HG02870 (cell line): ENCODE data around the gene LRRC1.
A peak's percentile ranks its signal among the peaks of the same experiment; 100 is the strongest.
"Not testable (repeated sequence)": the region's sequence is repeated elsewhere in the genome, so short reads cannot be mapped to it uniquely, and the experiment has no call there.

ENCODE experiments used
- ATAC-seq: cut with Tn5 transposase; IDR thresholded peaks from one replicate; pipeline ENCODE4 v1.9.1; 2021; ENCODE audit warnings: mild to moderate bottlenecking, moderate library complexity; ENCODE audit not compliant: unreplicated experiment

LRRC1 gene

GRCh38 chr6:53792016-53792415, 2.8 kb upstream of the LRRC1 start:
- no peak for ATAC-seq

GRCh38 chr6:53792973-53793317, 1.9 kb upstream of the LRRC1 start:
- ATAC-seq = no peak

- ATAC-seq = no peak
Measured at GRCh38 chr6:53793318-53794136, 1.3 kb upstream of the LRRC1 start.

DNA sequence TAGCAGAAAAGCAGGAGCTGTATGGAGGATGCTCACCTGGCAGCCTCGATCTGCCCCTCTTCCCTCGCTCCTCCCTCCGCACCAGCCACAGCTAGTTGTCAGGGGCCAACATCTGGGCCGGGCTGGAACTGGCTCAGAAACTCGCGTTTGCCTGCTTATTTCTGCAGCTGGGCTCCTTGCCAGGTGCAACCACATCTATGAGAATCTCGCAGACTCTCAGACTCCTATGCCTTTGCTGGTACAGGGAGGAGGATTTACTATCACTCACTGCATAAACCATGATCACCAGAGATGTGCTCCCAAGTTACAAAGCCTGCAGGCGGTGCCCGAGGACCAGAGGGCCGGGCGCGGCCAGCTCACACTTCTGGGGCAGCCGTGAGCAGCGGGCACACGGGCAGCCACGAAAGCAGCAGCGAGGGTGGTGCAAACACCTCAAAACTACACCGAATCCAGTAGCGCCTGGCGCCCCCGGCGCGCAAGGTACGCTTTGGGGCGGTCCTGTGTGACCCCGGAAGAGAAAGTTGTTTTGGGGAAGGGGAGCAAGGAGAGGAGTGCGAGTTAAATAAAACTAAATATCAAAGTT, 577 bp upstream of the LRRC1 start:
- peak; percentile 38 for ATAC-seq

- ATAC-seq = no peak
Measured at GRCh38 chr6:53795340-53795701, 516 bp downstream of the LRRC1 start.

DNA sequence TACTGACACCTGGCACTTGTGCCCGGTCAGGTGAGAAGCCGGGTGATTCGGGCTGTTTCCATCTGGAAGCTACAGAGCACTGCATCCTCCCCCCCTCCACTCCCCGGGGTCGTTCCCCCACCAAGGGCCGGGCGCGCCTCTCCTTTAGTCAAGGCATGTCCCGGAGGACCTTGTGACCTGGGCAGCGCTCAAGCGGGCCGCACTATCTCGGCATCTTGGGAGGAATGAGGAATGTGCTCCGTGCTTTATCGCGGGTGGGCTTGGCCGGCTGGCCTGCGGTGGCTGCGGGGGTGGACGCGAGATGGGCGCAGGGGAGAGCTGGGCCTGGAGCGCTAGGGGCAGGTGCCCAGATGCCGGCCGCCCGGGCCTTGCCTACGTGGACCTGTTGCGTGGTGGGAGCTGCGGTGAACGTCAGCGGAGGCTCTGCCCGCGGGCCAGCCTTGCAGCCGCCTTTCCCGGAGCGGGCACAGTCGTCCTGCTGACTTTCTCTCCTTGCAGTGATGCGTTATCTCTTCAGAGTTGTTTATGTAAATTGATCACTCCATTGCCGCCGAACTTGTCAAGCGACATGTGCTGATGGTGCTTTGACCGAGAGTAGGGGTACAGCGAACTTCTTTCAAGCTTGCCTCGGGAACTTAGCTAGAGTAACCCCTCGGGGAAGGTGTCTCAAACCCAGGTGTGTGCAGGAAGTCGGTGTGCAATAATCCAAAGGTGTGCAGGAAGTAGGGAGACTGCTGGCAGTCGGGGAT, 1.1 kb downstream of the LRRC1 start:
- ATAC-seq = no peak

DNA sequence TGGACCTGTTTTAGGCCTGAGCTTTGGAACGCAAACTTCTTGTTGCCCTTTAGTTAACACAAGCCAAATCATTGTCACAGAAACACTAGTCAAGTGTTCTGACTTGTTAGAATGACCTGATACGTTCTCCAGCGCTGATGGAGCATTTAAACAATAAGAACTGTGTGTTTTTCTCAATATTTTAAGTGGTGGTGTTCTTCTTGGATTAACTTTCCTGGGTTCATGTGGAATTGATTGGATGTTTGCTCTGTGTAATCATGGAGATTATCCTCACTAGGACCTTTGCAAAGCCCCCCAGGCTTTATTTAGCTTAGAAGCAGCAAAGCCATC, 1.6 kb downstream of the LRRC1 start:
- no peak for ATAC-seq

DNA sequence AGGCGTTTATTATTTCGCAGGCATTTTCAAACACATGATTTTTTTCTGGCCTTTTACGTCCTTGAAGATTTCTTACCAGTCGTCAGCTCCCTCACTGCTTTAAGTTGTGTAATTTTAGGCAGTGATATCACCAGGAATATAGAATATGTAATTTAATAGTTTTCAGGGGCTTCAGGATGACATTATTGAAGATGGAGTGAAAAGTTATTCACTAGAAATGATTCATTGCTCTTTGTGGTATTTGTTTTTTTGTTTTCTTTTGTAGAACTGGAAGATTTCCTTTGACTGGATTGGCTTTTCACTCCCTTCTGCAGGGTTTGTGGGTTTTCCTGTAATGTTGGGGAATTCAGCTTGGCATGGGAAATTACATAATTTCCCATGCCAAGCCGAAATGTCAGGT, 2.0 kb downstream of the LRRC1 start:
- ATAC-seq = no peak

DNA sequence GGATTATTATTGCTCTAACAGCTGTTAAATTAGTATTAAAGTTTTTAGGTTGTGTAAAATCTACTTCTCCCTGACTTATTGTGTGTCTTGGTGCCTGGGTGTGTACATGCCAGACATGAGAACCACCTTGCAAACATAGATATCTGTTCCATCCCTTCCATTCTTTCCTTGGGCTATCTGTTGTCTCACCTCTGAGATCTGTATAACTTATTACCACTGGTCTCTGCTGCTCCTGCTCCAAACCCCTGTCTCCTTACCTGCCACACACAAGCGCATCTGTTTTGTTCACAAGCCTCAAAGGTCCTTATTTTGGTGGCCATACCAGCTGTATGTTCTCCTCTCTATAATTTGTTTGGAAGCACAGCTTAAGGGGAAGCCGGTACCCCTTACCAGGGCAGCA, 2.5 kb downstream of the LRRC1 start:
- ATAC-seq = no peak

DNA sequence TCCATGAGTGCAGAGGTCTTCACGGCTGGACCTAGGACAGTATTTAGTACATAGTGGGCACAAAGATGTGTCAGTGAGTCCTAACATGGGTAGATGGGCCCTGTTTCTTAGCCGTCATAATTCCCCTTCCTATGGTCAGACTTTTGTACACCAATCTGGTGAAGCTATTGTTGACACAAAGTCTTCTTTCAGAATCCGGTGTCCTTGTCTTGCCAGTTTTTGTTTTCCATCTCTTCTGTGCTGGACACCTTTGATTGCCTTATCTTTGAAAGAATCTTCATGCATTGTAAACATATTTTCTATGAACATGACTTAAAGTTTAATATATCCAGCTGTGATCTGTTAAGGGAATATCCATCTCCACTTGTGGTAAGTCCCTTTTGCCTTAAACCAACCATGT, 4.5 kb downstream of the LRRC1 start:
- no peak for ATAC-seq

DNA sequence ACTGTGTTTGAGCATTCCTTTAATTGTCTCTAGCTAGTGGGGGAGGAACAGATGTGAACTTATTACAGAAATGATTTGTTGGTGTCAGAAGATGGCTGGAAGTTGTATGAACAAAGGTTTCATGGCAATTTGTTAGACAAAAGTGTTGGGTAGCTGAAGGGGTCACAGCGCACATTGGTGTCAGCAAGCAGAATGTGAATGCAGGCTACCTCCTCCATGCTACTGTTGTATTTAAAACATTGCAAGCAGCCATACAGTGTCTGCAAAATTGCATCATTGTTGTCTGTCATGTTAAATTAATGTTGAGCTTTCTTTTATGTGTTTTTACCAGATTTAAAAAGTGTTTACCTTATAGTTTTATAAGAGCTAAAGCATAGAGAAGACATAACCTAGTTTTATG, 6.2 kb downstream of the LRRC1 start:
- ATAC-seq = no peak

DNA sequence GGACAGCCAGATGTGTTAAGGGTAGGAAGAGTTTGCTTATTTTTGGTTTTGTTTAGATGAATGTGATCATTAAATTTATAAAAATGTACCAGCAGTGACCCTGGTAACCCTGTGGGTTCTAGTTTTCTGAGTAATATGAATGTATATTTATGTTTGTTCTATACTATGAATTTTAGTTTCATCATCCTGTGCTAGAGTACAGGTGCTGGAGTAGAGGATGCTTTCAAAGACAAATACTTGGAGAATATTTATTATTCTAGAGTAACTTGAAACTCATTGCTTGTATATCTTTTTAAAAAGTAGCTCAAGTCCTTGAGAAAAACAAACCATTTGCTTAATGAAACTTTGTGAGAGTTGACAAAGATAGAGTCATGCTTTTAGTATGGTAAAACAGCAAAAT, 7.8 kb downstream of the LRRC1 start:
- no peak for ATAC-seq

GRCh38 chr6:53803081-53803860, 8.5 kb downstream of the LRRC1 start:
- no peak for ATAC-seq

DNA sequence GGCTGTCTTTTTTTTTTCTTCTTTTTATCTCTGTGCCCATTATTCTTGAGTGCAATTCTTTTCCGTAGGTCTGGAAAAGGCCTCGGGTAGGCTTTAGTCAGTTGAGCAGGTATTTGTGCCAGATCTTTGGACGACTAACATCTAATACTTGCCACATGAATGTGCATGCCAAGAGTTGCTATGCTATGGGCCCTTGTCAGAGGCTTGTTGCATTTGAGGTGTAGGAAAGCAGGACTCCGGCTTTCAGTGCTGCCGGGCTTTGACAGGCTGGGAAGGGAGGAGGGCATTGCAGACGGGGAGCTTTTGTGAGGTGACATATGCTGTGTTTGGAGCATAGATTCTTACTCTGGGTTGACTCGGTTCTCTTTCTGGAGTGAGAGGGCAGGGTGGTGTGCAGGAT, 10.2 kb downstream of the LRRC1 start:
- no peak for ATAC-seq

DNA sequence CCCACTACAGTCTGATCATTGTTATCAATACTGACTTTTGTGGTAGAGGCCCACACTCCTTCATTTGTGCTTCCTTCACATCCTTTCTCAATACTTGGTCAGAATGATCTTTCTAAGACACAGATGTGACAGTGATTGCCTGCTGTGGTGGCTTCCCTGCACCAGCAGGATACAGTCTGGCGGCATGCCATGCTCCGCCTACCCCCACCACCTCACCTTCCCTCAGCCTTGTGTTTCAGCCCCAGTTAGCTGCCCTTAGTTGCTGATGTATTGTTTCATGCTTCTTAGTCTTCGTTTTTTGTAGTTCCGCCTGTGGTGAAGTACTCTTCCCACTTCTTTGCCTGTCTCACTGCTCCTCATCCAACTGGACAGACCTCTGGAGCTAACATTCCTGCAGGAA, 10.9 kb downstream of the LRRC1 start:
- no peak for ATAC-seq

DNA sequence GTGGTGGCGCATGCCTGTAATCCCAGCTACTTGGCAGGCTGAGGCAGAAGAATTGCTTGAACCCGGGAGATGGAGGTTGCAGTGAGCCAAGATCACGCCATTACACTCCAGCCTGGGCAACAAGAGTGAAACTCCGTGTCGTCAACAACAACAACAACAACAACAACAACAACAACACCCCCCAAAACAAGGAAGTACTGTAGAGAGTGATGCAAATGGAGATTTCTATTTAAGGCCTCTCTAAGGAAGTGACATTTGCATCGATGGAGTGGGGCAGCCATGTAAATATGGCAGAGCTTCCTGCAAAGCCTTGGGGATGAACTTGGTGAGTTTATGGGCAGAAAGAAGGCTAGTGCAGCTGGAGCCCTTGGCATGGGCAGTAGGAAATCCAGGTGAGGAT, 12.8 kb downstream of the LRRC1 start:
- not testable (repeated sequence) for ATAC-seq

GRCh38 chr6:53808302-53808881, 13.6 kb downstream of the LRRC1 start:
- no peak for ATAC-seq

- ATAC-seq = no peak
Measured at GRCh38 chr6:53809691-53810090, 14.9 kb downstream of the LRRC1 start.

- ATAC-seq = peak; percentile 65
Measured at GRCh38 chr6:53811082-53811481, 16.3 kb downstream of the LRRC1 start.

- ATAC-seq = no peak
Measured at GRCh38 chr6:53811746-53812145, 16.9 kb downstream of the LRRC1 start.

DNA sequence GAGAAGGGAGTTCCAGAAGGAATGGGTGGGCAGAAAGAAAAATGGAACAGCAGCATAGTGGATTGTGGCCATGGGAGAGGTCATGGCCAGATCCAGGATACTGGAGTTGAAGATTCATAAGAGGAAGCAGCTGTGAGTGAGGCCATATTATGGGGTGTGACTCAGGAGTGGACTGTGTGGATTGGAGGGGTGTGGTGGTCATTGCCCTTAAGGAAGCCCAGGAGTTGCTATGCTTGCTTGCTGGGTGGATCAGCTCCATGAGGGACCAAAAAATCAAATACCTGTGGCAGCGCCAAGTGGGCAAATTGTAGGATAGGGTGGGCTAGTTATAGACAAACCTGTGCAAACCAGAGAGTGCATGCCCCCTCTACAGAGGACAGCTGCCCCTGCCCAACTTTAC, 18.3 kb downstream of the LRRC1 start:
- ATAC-seq = no peak
